ENCODE data around the gene ZNF532.
A peak's percentile ranks its signal among the peaks of the same experiment; 100 is the strongest.

The ZNF532 gene

DNA sequence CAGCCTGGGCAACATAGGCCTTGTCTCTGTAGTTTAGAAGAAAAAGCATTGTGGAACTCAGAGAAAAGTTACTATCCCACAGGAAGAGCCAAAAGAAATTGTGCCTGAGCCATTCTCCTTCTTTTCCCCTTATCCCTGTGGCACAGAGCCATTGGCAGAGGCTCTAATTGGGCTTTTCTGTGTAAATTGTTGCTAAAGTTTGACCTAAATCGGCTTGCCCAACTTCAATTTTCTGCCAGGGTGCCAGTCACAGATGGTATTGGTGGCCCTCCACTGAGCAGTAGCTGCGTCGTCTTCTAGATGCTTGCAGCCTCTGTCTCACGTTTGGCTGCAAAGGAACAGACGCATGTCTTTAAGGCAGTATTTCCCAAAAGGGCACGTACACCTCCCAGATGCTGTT is 30.3 kb downstream of the ZNF532 start:
- peaks cover 45% of the 10 kb centered on the region for H3K36me3 Mint-ChIP-seq (ENCODE audit: low read depth)
- H3K4me3 Mint-ChIP-seq = no peak overlapping the region
- H3K4me1 Mint-ChIP-seq = peaks cover 42% of the 10 kb centered on the region
- no peaks in the 10 kb centered on the region for H3K27me3 Mint-ChIP-seq (ENCODE audit: low read depth)
- no peaks in the 10 kb centered on the region for H3K9me3 Mint-ChIP-seq
- peak overlapping the region; percentile 68 to 77 (median 76) for H3K27ac Mint-ChIP-seq
- TF ChIP-seq, protein P1, sequence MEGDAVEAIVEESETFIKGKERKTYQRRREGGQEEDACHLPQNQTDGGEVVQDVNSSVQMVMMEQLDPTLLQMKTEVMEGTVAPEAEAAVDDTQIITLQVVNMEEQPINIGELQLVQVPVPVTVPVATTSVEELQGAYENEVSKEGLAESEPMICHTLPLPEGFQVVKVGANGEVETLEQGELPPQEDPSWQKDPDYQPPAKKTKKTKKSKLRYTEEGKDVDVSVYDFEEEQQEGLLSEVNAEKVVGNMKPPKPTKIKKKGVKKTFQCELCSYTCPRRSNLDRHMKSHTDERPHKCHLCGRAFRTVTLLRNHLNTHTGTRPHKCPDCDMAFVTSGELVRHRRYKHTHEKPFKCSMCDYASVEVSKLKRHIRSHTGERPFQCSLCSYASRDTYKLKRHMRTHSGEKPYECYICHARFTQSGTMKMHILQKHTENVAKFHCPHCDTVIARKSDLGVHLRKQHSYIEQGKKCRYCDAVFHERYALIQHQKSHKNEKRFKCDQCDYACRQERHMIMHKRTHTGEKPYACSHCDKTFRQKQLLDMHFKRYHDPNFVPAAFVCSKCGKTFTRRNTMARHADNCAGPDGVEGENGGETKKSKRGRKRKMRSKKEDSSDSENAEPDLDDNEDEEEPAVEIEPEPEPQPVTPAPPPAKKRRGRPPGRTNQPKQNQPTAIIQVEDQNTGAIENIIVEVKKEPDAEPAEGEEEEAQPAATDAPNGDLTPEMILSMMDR (IDR thresholded peaks at IDR 0.05; ENCODE audit: unreplicated experiment in 3 of 3) = no peak

DNA sequence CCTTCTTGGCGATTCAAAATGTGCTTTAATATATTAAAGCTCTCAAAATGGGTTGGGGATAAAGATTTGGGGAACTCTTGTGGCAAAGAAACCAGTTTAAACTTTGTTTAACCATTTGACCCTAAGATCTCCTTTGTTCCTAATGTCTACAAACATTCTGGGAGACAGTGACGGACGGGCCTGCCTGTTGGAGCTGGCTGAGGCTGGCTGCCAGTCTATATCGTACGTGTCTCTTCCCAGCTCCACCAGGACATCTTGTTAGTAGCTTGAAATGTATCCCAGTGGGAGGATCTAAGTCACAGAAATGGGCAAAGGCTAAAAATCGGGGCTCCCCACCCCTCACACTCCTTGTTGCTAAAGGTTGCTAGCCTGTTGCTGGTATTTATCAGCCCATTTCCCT is 30.7 kb downstream of the ZNF532 start:
- Mint-ChIP-seq H3K9me3 (no peaks in the 10 kb centered on the region), H3K4me1 (peaks cover 42% of the 10 kb centered on the region), H3K27me3 (ENCODE audit: low read depth) (no peaks in the 10 kb centered on the region), H3K27ac (peak overlapping the region; percentile 68 to 77 (median 76)), H3K36me3 (ENCODE audit: low read depth) (peaks cover 45% of the 10 kb centered on the region), H3K4me3 (no peak overlapping the region)
- TF ChIP-seq, protein P1 (IDR thresholded peaks at IDR 0.05; ENCODE audit: unreplicated experiment in 3 of 3) = no peak

DNA sequence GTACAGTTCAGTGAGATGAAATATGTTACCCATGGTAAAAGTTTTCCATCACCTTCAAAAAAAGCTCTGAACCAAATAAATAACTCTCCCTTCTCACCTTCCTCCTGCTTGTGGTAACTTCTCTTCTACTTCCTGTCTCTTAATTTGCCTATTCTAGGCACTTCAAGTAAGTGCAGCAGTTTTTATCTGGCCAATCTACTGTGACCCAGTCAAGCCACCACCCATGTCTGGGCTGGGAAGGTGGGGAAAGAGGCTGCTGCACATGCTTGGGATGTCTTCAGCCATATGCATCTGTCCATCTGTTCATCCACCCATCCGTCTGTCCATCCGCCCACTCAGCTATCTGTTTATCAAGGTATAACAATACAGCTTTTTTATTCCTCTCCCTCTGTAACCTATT is 31.6 kb downstream of the ZNF532 start:
- Mint-ChIP-seq H3K9me3 (no peaks in the 10 kb centered on the region), H3K36me3 (ENCODE audit: low read depth) (peaks cover 49% of the 10 kb centered on the region), H3K4me3 (no peak overlapping the region), H3K4me1 (peaks cover 42% of the 10 kb centered on the region), H3K27me3 (ENCODE audit: low read depth) (no peaks in the 10 kb centered on the region), H3K27ac (peak overlapping the region in 2 of 3 experiments; percentile 1 to 64)
- TF ChIP-seq, protein P1 (IDR thresholded peaks at IDR 0.05; ENCODE audit: unreplicated experiment in 3 of 3) = no peak

DNA sequence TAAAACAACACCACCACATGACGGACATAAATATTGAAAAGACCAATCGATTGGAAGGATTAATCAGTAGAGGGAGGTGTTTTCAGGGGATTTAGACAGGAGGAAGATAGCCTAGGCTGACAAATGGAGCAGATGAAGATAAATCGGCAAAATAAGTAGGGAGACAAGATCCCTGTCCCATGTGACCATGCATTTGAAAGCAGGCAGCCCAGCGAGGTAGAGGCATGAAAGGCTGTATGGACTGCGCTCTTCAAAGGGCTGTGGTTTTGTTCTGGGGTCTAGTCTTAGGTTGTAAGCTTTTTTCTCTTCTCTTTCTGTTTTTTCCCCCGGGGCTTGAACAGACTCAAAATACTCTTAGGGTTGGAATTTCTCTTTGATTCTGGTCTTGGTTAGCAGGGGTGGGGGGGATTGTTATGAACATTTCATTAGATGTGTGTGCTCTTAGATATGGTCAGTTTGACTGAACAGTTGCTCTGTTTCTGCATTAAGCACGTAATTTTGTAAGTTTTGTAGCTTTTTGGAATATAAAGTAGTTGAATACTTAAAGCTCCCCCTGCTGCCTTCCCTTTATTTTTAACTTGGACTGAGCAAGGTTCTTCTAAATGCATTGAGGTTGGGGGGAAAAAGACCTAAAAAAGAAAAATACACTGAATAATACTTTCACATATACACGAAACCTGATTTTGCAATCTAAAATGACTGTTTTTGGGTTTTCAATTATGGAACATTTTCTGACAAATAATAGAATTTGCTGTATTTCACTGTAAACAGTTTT is 32.2 kb downstream of the ZNF532 start:
- H3K36me3 Mint-ChIP-seq (ENCODE audit: low read depth) = peaks cover 49% of the 10 kb centered on the region
- peaks cover 36% of the 10 kb centered on the region for H3K4me1 Mint-ChIP-seq
- H3K27ac Mint-ChIP-seq = peak overlapping the region in 2 of 3 experiments; percentile 1 to 64
- H3K9me3 Mint-ChIP-seq = no peaks in the 10 kb centered on the region
- no peak overlapping the region for H3K4me3 Mint-ChIP-seq
- H3K27me3 Mint-ChIP-seq (ENCODE audit: low read depth) = no peaks in the 10 kb centered on the region
- TF ChIP-seq, protein P1 (IDR thresholded peaks at IDR 0.05; ENCODE audit: unreplicated experiment in 3 of 3) = no peak

DNA sequence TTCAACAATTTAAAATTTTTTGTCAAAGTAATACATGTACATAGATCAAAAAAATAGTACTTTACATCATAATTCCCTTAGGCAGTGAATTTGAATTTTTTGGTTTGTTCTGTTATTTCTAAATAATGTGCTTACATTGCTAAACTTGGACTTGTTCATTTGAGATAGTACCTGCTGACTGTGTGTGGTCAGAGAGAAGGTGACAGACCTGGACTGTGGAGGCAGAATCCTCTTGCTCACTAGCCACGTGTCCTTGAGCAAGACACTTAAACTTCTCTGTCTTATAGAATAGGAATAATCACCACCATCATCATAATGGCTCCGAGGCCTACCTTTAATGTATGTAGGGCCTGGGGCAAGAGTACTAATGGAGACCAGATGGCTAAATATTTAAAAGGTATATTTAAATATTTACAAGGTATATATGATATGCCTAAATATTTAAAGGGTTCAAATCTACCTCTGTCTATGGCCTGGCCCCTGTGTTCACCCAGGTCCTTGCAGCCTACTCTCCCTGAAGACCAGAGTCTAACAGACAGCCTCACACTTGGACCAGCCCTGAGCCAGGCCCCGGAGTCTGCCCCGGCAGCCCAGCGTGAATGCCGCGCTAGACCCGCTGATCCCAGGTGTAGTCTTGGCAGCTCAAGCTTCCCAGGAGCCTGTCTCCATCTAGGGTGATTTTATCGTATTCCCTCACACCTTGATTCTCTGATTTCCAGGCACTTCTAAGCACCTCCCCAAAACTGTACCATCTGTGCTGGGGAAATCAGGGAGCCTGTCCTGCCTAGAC is 33.5 kb downstream of the ZNF532 start:
- TF ChIP-seq, protein P1 (IDR thresholded peaks at IDR 0.05; ENCODE audit: unreplicated experiment in 3 of 3) = no peak
- no peaks in the 10 kb centered on the region for H3K9me3 Mint-ChIP-seq
- H3K36me3 Mint-ChIP-seq (ENCODE audit: low read depth) = peaks cover 50% of the 10 kb centered on the region
- peak overlapping the region in 1 of 3 experiments; percentile 52 for H3K27ac Mint-ChIP-seq
- peaks cover 28% of the 10 kb centered on the region for H3K4me1 Mint-ChIP-seq
- no peaks in the 10 kb centered on the region for H3K27me3 Mint-ChIP-seq (ENCODE audit: low read depth)
- H3K4me3 Mint-ChIP-seq = no peak overlapping the region

Data from nephron (organoid).